Stomach (tissue), 4 donors: ENCODE data around the gene OVOL3.

Experiments
- EP300 ChIP-seq: sonication (generic); formaldehyde crosslinking; IDR thresholded peaks from one replicate; pipeline ENCODE4 v1.6.1; 2017; ENCODE audit warnings: antibody characterized with exemption
- POLR2A ChIP-seq, 4 donors: fragments of 450-650 bp; IDR thresholded peaks; one replicate each; pipeline ENCODE4 v1.6.1; 2016; ENCODE audit warnings: antibody characterized with exemption in 4 of 4, control low read depth in 2 of 4, mild to moderate bottlenecking in 1 of 4, moderate library complexity in 1 of 4
- POLR2AphosphoS5 ChIP-seq, 3 donors: sonication (generic); formaldehyde crosslinking; IDR thresholded peaks; one replicate each; pipeline ENCODE4 v1.6.1; 2016; ENCODE audit warnings: antibody characterized with exemption in 3 of 3
- TF ChIP-seq, protein P1 (sequence below), 7 experiments: fragments of 450-650 bp in 4 of 7; fragments of 200-600 bp in 3 of 7; sonication (generic) in 3 of 7; IDR thresholded peaks; one replicate each; pipeline ENCODE4 v1.5.1; 2016 to 2019; ENCODE audit warnings: antibody characterized with exemption in 7 of 7, control low read depth in 2 of 7, mild to moderate bottlenecking in 1 of 7

DNA sequence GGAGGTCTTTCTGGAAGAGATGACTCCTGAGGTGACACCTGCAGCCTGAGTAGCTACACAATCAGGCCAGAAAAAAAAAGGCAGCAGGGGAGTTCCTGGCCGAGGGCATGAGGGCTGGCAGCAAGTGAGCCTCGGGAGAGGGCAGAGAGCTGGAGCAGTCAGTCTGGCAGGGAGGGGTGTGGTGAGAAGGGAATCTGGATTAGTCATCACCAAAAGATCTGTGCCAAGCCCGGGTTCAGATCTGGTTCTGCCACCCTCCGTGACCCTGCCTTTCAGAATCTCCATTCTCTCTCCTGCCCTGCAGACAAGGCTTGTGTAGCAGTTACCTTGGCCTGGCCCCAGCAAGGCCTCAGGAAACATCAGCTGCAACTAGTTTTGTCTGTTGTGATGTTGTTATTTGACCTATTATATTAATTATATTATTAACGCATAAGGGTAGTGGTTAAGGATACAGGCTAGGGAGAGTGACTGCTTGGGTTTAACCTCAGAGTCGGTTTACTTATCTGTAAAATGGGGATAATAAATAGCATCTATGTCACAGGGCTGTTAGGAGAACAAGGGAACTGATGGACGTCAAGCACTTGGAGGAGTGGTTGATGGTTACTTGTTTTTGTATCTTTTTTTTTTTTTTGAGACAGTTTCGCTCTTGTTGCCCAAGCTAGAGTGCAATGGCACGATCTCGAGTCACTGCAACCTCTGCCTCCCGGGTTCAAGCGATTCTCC lies 26.2 kb downstream of the OVOL3 start:
- TF ChIP-seq, protein P1, sequence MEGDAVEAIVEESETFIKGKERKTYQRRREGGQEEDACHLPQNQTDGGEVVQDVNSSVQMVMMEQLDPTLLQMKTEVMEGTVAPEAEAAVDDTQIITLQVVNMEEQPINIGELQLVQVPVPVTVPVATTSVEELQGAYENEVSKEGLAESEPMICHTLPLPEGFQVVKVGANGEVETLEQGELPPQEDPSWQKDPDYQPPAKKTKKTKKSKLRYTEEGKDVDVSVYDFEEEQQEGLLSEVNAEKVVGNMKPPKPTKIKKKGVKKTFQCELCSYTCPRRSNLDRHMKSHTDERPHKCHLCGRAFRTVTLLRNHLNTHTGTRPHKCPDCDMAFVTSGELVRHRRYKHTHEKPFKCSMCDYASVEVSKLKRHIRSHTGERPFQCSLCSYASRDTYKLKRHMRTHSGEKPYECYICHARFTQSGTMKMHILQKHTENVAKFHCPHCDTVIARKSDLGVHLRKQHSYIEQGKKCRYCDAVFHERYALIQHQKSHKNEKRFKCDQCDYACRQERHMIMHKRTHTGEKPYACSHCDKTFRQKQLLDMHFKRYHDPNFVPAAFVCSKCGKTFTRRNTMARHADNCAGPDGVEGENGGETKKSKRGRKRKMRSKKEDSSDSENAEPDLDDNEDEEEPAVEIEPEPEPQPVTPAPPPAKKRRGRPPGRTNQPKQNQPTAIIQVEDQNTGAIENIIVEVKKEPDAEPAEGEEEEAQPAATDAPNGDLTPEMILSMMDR (IDR thresholded peaks at IDR 0.05): no peak
- TF ChIP-seq POLR2A (IDR thresholded peaks at IDR 0.05): no peak
- TF ChIP-seq EP300: no peak
- peak in 2 of 3 donors; percentile 68 to 72 for TF ChIP-seq POLR2AphosphoS5 (IDR thresholded peaks at IDR 0.05)
